ENCODE results near the gene ADD1. TPM values are rescaled to one million over a fixed set of nuclear protein-coding genes. Genes with fewer than 3 reads are reported as not detected.

The ADD1 gene
- total and polyA plus RNA-seq, 2 of the 13 experiments (the other 11 are each of a cell fraction or from before 2014, with no cell fraction given), result 73.9 to 122 TPM

DNA sequence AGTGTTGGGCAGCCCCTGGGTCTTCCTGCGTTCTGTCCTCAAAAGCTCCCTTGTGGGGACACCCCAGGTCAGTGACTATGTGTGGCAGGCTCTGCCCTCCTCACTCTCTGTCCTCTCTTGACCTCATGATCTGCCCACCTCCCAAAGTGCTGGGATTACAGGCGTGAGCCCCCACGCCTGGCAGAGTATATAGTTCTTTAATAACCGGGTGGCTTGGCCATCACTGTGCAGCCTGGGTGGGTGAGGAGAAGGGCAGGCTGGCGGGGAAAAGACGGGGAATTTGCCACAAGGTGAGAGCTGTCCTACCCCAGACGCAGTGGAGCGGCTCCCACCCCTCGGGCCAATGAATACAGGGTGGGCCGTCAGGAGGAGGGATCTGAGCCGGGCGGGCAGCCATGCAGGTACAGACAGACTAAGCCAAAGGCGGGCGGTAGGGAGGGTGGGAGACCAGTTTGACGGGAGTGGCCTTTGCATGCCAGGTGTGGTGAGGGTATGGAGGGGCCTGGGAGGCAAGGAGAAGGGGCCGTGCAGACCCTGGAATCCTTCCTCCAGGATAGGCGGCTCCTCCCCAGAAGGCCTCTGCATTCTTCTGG lies 48.2 kb upstream of the ADD1 start:
- H2AFZ ChIP-seq (ENCODE audit: low read length), result no peak overlapping the region
- no peak for ATAC-seq
- H3K27me3 ChIP-seq (ENCODE audit: control insufficient read depth in 1 of 2, insufficient read depth in 2 of 2, low read length in 2 of 2), result no peaks in the 10 kb centered on the region
- ChIA-PET POLR2A (interaction anchor here (1.2 to 5.7 kb wide), 4 partner anchors 34 to 327 kb away, joined by 3 to 60 read pairs (median 4); partner anchors contain the start of gene RNF4), CTCF (ENCODE audit: low intra/inter-chr PET ratio, low total read pairs) (no interaction called here)
- peak overlapping the region; percentile 85 for H3K4me2 ChIP-seq (ENCODE audit: low read depth, low read length)
- TF ChIP-seq MEIS1 (CRISPR knock-in tag; IDR thresholded peaks at IDR 0.05; ENCODE audit: borderline replicate concordance), result 0 out of 2 replicates have a peak, but pooled peaks have one; percentile 22
- TF ChIP-seq RXRB (CRISPR knock-in tag; IDR thresholded peaks at IDR 0.05; ENCODE audit: borderline replicate concordance), result 0 out of 2 replicates have a peak, but pooled peaks have one; percentile 15
- no peak for TF ChIP-seq ERF (CRISPR knock-in tag; IDR thresholded peaks at IDR 0.05)
- TF ChIP-seq, protein P1, sequence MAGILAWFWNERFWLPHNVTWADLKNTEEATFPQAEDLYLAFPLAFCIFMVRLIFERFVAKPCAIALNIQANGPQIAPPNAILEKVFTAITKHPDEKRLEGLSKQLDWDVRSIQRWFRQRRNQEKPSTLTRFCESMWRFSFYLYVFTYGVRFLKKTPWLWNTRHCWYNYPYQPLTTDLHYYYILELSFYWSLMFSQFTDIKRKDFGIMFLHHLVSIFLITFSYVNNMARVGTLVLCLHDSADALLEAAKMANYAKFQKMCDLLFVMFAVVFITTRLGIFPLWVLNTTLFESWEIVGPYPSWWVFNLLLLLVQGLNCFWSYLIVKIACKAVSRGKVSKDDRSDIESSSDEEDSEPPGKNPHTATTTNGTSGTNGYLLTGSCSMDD (CRISPR knock-in tag; IDR thresholded peaks at IDR 0.05), result no peak
- 0 out of 2 replicates have a peak, but pooled peaks have one; percentile 22 for TF ChIP-seq NFE2L1 (CRISPR knock-in tag; IDR thresholded peaks at IDR 0.05; ENCODE audit: borderline replicate concordance)
- H3K4me3 ChIP-seq (replicated peaks in 1 of 3; ENCODE audit: insufficient read depth in 1 of 3, low read depth in 2 of 3, low read length in 3 of 3), result peak overlapping the region in 1 of 3 experiments; percentile 75; a peak in 1 of 6 replicates
- no TSS peak for BruUV-seq (replicated peaks)
- peaks cover 1 to 11% of the 10 kb centered on the region in 2 experiments; a peak in 2 of 5 replicates for H3K36me3 ChIP-seq (replicated peaks in 1 of 2; ENCODE audit: control insufficient read depth in 1 of 2, insufficient read depth in 2 of 2, low read length in 2 of 2)
- no peak for FAIRE-seq
- peaks cover 93% of the 10 kb centered on the region for H3K4me1 ChIP-seq (ENCODE audit: insufficient read depth, low read length)
- no peaks in the 10 kb centered on the region for H4K20me1 ChIP-seq (ENCODE audit: insufficient read depth, low read length)
- H3K9me3 ChIP-seq (ENCODE audit: low read length), result no peaks in the 10 kb centered on the region
- H3K79me2 ChIP-seq (ENCODE audit: insufficient read depth, low read length), result peaks cover 47% of the 10 kb centered on the region
- H3K27ac ChIP-seq (ENCODE audit: extremely low read length, insufficient read depth, low read length), result peak overlapping the region; percentile 59
- in situ Hi-C loops (cut with HindIII; ENCODE audit: extremely low pct_ligation_motif_present, low pct_unique_long_range_greater_than_20kb) (no loop called here), intact Hi-C loops (cut with micrococcal nuclease; ENCODE audit: unreplicated experiment) (no loop called here)
- 91% methylated on average over 16 of the region's 17 CpGs for WGBS (ENCODE audit: low lambda C conversion rate)
- no peak for DNase-seq (ENCODE audit: low spot score)
- peak overlapping the region; percentile 68 for H3K9ac ChIP-seq (ENCODE audit: insufficient read depth, low read depth, low read length)
